Endodermal cell (in vitro differentiated cells): ENCODE measurements around the gene EPN2. TPM values are rescaled to one million over a fixed set of nuclear protein-coding genes. Genes with fewer than 3 reads are reported as not detected.
A peak's percentile ranks its signal among the peaks of the same experiment; 100 is the strongest.

Experiments
- DNase-seq: peaks from one replicate; pipeline ENCODE4 v3.0.0-alpha.2; 2017
- H3K27ac ChIP-seq: 2 replicates; pipeline ENCODE4 v1.5.1; 2013; ENCODE audit warnings: mild to moderate bottlenecking, low read depth, low read length, moderate library complexity
- H3K27me3 ChIP-seq: 2 replicates; pipeline ENCODE4 v1.6.1; 2013; ENCODE audit warnings: mild to moderate bottlenecking, low read length, moderate library complexity; ENCODE audit not compliant: insufficient read depth, control insufficient read depth, poor library complexity, severe bottlenecking
- H3K36me3 ChIP-seq: 2 replicates; pipeline ENCODE4 v1.7.0; 2013; ENCODE audit warnings: mild to moderate bottlenecking, low read length, moderate library complexity; ENCODE audit not compliant: control insufficient read depth, insufficient read depth
- H3K4me1 ChIP-seq: one replicate; pipeline ENCODE4 v1.7.0; 2013; ENCODE audit warnings: low read length; ENCODE audit not compliant: control insufficient read depth, insufficient read depth
- H3K4me3 ChIP-seq: 2 replicates; pipeline ENCODE4 v1.5.1; 2013; ENCODE audit warnings: mild to moderate bottlenecking, low read length, moderate library complexity
- H3K9ac ChIP-seq: 2 replicates; pipeline ENCODE4 v1.6.1; 2013; ENCODE audit warnings: mild to moderate bottlenecking, low read length, moderate library complexity; ENCODE audit not compliant: poor library complexity, severe bottlenecking; ENCODE audit errors: extremely low read depth
- H3K9me3 ChIP-seq: 2 replicates; pipeline ENCODE4 v1.6.1; 2013; ENCODE audit warnings: mild to moderate bottlenecking, low read length, moderate library complexity; ENCODE audit not compliant: control insufficient read depth
- H3K27ac Mint-ChIP-seq: 2 replicates; pipeline ENCODE4 v1.8.0; 2020; ENCODE audit warnings: mixed read lengths
- H3K27me3 Mint-ChIP-seq: 2 replicates; pipeline ENCODE4 v1.8.0; 2021; ENCODE audit warnings: mild to moderate bottlenecking, mixed read lengths; ENCODE audit not compliant: insufficient read depth
- H3K36me3 Mint-ChIP-seq: 2 replicates; pipeline ENCODE4 v1.8.0; 2020; ENCODE audit warnings: low read depth, mixed read lengths
- H3K4me1 Mint-ChIP-seq: 2 replicates; pipeline ENCODE4 v1.8.0; 2020; ENCODE audit warnings: mixed read lengths
- H3K4me3 Mint-ChIP-seq: 2 replicates; pipeline ENCODE4 v1.8.0; 2020; ENCODE audit warnings: mild to moderate bottlenecking, moderate library complexity, mixed read lengths
- H3K9me3 Mint-ChIP-seq: 2 replicates; pipeline ENCODE4 v1.8.0; 2020; ENCODE audit warnings: mild to moderate bottlenecking, mixed read lengths
- CTCF ChIP-seq: fragments of 200-600 bp; sonication (generic); conservative IDR thresholded peaks from 2 replicates; pipeline ENCODE4 v1.5.0; 2021; ENCODE audit warnings: antibody characterized with exemption, mild to moderate bottlenecking
- WGBS, 2 experiments: methylation state at CpG; one replicate each; pipeline versions ENCODE4 v1.1.5 to v1.1.7; 2013; ENCODE audit warnings: missing lambda C conversion rate in 2 of 2, mixed read lengths in 1 of 2; ENCODE audit not compliant: insufficient coverage in 1 of 2, insufficient read length in 1 of 2; 5-methylcytosine and 5-hydroxymethylcytosine counted together
- total RNA-seq, 2 donors: library from RNA; stranded (reverse); fragmentation: NEBNext Ultra II Directional in 1 of 2; extraction: Animal tissue kit (Norgen Biotek cat#: 25700) in 1 of 2; gene quantifications; 2 replicates in 1 of 2; 3 replicates in 1 of 2; pipeline ENCODE4 v1.2.1, GENCODE V29; 2021

Gene EPN2
- total RNA-seq, 2 donors from 2014 or later = 46.0 to 50.9 TPM

DNA sequence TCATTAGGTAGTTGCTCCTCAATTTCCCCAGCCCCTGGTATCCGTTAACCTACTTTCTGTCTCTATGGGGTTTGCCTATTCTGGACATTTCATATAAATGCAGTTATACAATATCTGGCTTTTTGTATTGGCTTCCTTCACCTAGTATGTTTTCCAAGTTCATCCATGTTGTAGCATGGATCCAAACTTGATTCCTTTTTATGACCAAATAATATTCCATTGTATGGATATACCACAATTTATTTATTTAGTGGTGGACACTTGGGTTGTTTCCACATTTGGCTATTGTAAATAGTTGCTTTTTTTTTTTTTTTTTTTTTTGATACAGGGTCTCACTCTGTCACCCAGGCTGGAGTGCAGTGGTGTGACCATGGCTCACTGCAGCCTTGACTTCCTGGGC, 15.9 kb downstream of the EPN2 start:
- no peaks in the 10 kb centered on the region for H3K27me3 ChIP-seq
- H3K4me1 ChIP-seq = peaks cover 4% of the 10 kb centered on the region
- Mint-ChIP-seq H3K9me3 (peaks cover 6% of the 10 kb centered on the region), H3K4me3 (no peak overlapping the region), H3K27ac (no peak overlapping the region), H3K27me3 (no peaks in the 10 kb centered on the region), H3K36me3 (peaks cover 13% of the 10 kb centered on the region), H3K4me1 (peaks cover 16% of the 10 kb centered on the region)
- no peak overlapping the region for H3K27ac ChIP-seq
- no peak for TF ChIP-seq CTCF
- H3K9me3 ChIP-seq = peaks cover 10% of the 10 kb centered on the region
- peak overlapping the region; percentile 56 for H3K4me3 ChIP-seq
- no peak for DNase-seq
- H3K9ac ChIP-seq = no peak overlapping the region
- peaks cover 4% of the 10 kb centered on the region for H3K36me3 ChIP-seq
- WGBS, 2 experiments = 100% methylated on average over 1 of the region's 1 CpG

GRCh38 chr17:19254651-19255050, 17.5 kb downstream of the EPN2 start:
- 86 to 88% methylated on average over 1 to 2 of the region's 2 CpGs for WGBS, 2 experiments
- H3K27ac ChIP-seq = no peak overlapping the region
- H3K27me3 ChIP-seq = no peaks in the 10 kb centered on the region
- Mint-ChIP-seq H3K4me3 (no peak overlapping the region), H3K36me3 (peaks cover 12% of the 10 kb centered on the region), H3K9me3 (peaks cover 6% of the 10 kb centered on the region), H3K27ac (peak overlapping the region; percentile 26), H3K4me1 (peaks cover 7% of the 10 kb centered on the region), H3K27me3 (no peaks in the 10 kb centered on the region)
- TF ChIP-seq CTCF = no peak
- H3K9me3 ChIP-seq = peaks cover 10% of the 10 kb centered on the region
- H3K9ac ChIP-seq = no peak overlapping the region
- no peak overlapping the region for H3K4me3 ChIP-seq
- no peak for DNase-seq
- no peaks in the 10 kb centered on the region for H3K4me1 ChIP-seq
- peaks cover 4% of the 10 kb centered on the region for H3K36me3 ChIP-seq

DNA sequence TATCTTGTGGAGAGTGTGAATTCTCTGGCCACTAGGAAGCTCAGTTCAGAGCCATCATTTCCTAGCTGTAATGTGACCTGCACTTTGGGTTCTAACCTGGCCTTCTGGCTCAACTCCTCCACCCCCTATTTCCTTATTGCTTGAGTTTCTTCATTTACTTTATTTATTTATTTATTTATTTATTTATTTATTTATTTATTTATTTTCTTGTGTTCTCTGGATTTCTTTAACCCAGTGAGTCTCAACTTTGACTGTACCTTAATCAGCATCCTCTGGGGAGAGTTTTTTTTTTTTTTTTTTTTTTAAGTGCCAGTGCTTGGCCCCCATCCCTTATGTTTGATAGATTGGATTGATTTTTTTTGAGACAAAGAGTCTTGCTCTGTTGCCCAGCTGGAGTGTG, 18.1 kb downstream of the EPN2 start:
- no peaks in the 10 kb centered on the region for H3K27me3 ChIP-seq
- no peak for DNase-seq
- H3K4me3 ChIP-seq = no peak overlapping the region
- Mint-ChIP-seq H3K4me3 (no peak overlapping the region), H3K36me3 (peaks cover 12% of the 10 kb centered on the region), H3K27me3 (no peaks in the 10 kb centered on the region), H3K9me3 (peaks cover 6% of the 10 kb centered on the region), H3K4me1 (peaks cover 7% of the 10 kb centered on the region), H3K27ac (peak overlapping the region; percentile 26)
- peaks cover 4% of the 10 kb centered on the region for H3K36me3 ChIP-seq
- H3K27ac ChIP-seq = no peak overlapping the region
- H3K9me3 ChIP-seq = peaks cover 10% of the 10 kb centered on the region
- no peak for TF ChIP-seq CTCF
- H3K4me1 ChIP-seq = no peaks in the 10 kb centered on the region
- H3K9ac ChIP-seq = no peak overlapping the region
